ENCODE data around the gene DCUN1D3.

DCUN1D3 gene

GRCh38 chr16:20918486-20919239, 18.5 kb upstream of the DCUN1D3 start:
- no peak for DNase-seq

- DNase-seq: no peak
Measured at GRCh38 chr16:20916942-20917341, 16.8 kb upstream of the DCUN1D3 start.

- DNase-seq: no peak
Measured at GRCh38 chr16:20916289-20916688, 16.1 kb upstream of the DCUN1D3 start.

DNA sequence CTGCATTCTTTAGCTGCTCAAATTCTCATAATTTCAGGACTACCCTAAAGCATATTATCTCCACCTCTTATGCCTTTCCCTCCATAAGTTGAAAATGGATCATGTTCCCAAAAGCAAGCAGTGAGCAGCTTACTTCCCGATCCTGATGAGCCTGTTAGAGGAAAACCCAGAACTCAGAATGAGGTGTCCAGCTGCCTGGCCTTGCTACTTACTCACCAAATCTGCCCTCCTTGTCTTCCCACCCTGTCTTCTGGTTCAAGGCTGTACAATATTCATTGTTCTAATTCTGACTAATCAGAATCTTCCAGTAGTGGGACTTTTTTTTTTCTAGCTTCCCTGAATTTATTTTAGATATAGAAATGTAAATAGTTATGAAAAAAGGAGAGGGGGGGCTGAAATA, 11.2 kb upstream of the DCUN1D3 start:
- DNase-seq: no peak

GRCh38 chr16:20910781-20911321, 10.7 kb upstream of the DCUN1D3 start:
- no peak for DNase-seq

DNA sequence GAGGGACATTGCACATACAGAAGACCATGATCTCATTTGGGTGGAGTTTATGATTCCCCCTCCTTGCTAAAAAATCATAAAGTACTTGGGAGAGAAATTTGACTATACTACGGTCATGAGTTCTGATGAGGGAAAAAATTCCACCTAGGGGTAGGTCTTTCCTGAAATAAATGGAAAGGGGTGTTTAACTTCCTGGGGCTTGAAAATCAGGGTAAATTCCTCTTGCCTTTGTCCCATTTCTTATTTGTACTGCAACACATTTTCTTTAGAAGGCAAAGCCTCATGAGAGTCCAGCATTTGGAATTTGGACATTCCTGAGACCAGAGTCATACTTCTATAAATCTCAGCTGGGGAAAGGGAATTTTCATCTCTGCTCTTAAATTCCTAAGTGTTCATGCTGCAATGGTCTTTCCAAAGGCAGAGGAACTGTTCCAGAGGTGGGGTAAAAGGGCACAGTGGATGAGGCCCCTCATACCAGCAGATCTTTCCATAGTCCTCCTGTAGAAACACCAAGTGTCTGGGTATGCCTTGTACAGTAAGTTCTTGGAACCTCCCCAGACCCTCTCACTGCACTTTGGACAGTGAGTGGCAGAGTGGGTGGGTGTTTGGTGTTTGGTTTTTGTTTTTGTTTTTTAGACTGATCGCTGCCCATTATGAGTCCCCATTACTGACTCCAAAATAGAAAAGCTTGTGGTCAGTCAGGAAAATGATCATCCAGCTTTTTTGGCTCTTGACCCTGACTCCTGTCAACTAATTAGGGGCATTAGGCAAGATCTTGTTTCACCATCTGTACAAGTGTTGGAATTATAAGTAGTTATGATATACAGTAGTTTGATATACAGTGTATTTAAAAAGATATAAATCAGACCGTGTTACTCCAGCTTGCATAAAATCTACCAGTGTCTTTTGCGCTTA, 6.4 kb upstream of the DCUN1D3 start:
- DNase-seq: no peak

- no peak for DNase-seq
Measured at GRCh38 chr16:20905576-20905975, 5.4 kb upstream of the DCUN1D3 start.

GRCh38 chr16:20904507-20905081, 4.4 kb upstream of the DCUN1D3 start:
- peak; percentile 4 for DNase-seq

DNA sequence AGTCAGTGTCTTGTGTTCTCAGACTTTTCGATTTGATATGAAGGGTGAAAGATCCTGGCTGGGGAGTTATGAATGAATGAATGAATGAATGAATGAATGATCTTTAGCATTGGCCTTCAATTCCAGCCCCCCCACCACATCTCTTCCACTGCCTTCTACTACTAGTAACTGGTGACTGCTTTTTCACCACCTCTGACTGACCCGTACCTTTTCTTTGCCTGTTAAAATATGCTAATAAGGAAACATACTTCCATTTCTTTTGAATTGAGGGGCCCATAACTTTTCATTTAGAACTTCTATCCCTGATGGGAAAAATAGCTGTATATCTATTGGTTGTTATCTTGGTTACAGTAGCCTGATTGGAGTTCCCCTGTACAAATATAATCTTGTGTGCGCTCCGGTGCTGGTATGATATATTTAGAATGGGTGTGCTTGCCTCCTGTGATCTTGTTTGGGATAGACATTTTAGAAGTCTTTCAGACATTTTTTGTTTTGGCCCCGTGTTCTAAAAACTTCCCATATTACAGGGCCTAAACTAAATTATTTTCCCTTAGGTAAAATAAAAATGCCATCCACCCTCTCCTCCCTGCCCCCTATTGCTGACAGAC, 3.8 kb upstream of the DCUN1D3 start:
- no peak for DNase-seq

DNA sequence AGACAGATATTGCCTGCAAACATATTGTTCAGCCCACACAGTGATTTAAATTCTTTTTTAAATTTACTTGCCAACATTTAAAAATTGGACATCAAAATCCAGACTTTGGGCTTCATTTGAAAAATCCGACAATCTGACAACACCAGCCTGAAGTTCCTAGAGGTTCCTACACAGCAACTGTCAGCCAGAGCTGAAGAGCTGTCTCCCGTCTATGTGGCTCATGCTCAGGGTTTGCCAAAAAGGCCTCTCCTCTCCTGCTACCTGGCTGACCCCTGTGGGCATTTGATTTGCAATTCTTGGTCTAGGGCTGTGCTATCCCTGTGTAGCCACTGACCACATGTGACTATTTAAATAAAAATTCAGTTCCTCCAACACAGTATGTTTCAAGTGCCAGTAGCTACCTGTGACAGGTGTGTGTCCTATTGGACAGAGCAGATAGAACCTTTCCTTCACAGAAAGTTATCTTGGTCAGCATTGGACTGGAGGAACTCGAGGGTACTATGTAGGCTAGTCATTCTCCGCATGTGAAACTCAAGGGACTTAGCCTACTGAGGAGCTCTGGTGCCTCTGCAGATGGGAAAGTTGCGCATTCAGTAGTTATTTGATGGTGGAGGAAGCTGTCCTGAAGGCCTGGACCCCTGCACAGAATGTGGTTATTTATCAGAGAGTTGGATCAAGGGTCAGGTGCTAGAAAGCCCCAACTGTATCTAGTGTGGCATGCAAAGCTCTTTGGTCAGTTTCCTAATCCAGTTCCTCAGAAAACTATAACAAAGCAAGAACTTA, 3.1 kb upstream of the DCUN1D3 start:
- no peak for DNase-seq

- no peak for DNase-seq
Measured at GRCh38 chr16:20902426-20902825, 2.3 kb upstream of the DCUN1D3 start.

GRCh38 chr16:20901436-20902112, 1.4 kb upstream of the DCUN1D3 start:
- peak; percentile 6 for DNase-seq

GRCh38 chr16:20901068-20901435, 894 bp upstream of the DCUN1D3 start:
- DNase-seq: no peak

DNA sequence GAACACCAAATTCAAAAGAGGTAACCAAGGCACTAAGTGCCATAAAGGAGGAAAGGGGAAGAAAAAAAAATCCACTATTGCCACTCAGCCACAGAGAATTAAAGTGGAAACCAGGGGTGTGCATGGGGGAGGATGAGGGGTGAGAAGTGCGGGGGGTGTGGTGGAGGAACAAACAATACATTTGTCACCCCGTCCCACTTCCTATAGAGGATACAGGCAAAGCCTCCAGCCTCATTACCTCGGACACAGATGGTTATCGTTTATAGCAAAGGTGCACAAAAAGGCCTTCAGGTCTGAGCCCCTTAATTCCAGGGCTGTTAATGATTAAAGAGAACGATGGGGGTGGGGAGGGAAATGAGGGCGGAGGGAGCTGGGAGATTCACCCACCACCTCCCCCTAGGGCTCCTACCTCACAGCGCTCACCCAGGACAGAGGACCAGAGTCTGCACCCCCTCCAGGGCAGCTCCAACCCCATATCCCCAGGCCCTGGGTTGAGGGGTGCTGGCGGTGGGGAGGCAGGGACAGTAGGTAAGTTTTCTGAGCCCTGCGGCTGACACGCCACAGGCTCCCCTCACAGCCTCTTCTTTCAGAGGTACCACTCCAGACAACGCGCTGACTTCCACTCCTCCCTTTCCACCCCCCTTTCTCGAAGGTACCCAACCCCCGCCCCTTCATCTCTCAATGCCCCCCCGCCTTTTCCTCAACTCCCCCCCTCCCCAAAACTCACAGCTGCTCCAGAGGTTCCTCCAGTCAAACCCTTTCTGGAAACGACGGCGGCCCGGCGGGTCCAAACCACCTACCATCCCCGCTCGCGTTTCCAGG, 470 bp downstream of the DCUN1D3 start:
- no peak for DNase-seq

- DNase-seq: no peak
Measured at GRCh38 chr16:20899071-20899470, 1.1 kb downstream of the DCUN1D3 start.

DNA sequence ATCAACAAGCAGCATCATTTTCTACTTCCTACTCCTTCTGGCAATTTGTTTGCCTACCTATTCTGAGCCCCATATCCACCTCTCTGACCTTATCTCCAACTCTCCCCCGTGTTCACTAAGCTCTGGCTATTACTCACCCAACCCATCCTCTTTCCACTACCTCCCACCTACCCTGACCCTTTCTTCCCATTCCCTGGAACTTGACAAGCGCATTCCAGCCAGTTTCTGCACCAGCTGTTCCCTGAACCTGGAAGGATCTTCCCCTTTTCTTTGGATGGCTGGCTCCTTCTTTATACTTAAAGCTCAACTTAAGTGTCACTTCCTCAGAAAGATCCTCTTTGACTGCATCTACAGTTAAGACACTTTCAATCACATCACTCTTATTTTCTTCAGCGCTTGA, 2.2 kb downstream of the DCUN1D3 start:
- no peak for DNase-seq

GRCh38 chr16:20897253-20897897, 2.8 kb downstream of the DCUN1D3 start:
- DNase-seq: no peak

DNA sequence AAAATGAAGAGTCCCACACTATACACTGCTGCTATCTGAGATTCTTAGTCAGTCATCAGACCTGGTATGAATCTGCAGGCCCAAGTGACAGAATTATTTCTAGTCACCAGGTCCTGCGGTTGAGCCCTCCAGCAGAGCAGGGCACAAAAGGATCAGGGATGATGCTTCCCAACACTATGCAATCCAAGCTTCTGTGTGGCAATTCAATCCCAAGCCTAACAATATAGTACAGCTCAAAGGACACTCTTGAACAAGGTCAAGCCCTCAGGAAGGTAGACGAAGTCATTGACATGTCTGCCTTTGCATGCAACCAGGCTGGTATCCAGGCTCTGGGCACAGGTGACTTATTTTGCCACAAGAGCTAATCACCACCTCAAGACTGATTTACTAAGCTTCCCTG, 5.8 kb downstream of the DCUN1D3 start:
- no peak for DNase-seq

DNA sequence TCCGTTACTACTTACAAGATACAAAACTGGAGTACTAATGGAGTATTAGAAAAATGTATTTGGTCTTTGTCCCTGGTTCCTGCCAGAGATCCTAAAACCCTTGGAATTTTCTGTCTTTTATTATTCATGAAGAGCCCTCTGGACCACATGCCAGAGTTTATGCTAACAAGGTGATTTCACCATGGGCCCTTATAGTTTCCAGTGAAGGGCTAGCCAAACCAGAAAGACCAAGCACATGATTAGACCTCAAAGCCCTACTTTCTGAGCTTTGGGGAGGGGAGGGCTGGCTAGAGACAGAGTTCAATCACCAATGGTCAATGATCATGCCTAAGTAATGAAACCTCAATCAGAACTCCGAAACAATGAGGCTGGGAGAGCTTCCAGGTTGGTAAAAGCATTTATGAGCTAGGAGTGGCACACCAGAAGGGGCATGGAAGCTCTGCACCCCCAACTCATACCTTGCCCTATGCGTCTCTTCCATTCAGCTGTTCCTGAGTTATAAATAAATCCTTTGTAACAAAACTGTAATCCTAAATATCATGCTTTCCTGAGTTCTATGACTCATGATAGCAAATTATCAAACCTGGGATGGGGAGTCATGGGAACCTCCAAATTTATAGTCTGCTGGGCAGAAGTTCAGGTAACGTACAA, 10.4 kb downstream of the DCUN1D3 start:
- no peak for DNase-seq

DNA sequence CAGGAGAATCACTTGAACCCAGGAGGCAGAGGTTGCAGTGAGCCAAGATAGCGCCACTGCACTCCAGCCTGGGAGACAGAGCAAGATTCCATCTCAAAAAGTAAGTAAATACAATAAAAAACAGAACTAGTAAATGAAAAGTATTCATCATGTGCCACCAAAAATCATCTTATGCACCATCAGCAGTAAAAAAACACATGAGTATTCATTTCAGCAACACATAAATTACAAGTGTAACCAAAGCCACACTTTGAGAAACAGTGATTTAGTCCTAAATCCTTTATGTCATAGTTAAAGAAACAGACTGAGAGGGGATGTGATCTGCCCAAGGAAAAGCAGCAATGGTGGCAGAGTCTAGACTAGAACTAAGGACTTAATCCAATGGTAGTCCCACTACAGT, 13.0 kb downstream of the DCUN1D3 start:
- DNase-seq: no peak
